DOHH2 (cell line): ENCODE measurements around the gene IDNK.

Source experiments
- H3F3A ChIP-seq: fragments of 200-600 bp; sonication (generic), shearing (Covaris generic); 2 replicates; pipeline ENCODE4 v1.6.0; 2016; ENCODE audit warnings: antibody characterized with exemption, mild to moderate bottlenecking; ENCODE audit not compliant: control insufficient read depth, insufficient read depth
- H3K27ac ChIP-seq: fragments of 200-600 bp; sonication (generic); 2 replicates; pipeline ENCODE4 v1.5.1; 2014; ENCODE audit warnings: low read depth, mild to moderate bottlenecking, low read length, moderate library complexity
- H3K27me3 ChIP-seq: fragments of 200-600 bp; sonication (generic); 2 replicates; pipeline ENCODE4 v1.6.1; 2014; ENCODE audit warnings: mild to moderate bottlenecking, low read length, mixed read lengths; ENCODE audit not compliant: control insufficient read depth
- H3K36me3 ChIP-seq: fragments of 200-600 bp; sonication (generic); 2 replicates; pipeline ENCODE4 v1.6.1; 2014; ENCODE audit warnings: mild to moderate bottlenecking, low read length, moderate library complexity, mixed read lengths; ENCODE audit not compliant: control insufficient read depth
- H3K4me1 ChIP-seq: fragments of 200-600 bp; sonication (generic); 2 replicates; pipeline ENCODE4 v1.6.1; 2014; ENCODE audit warnings: mild to moderate bottlenecking, low read length, mixed read lengths; ENCODE audit not compliant: control insufficient read depth
- H3K4me2 ChIP-seq: fragments of 200-600 bp; sonication (generic); 2 replicates; pipeline ENCODE4 v1.6.0; 2014; ENCODE audit warnings: mild to moderate bottlenecking, low read length, moderate library complexity
- H3K4me3 ChIP-seq: fragments of 200-600 bp; sonication (generic); 2 replicates; pipeline ENCODE4 v1.5.1; 2014; ENCODE audit warnings: mild to moderate bottlenecking, low read length, mixed read lengths
- H3K79me2 ChIP-seq: fragments of 200-600 bp; sonication (generic); 2 replicates; pipeline ENCODE4 v1.6.1; 2014; ENCODE audit warnings: mild to moderate bottlenecking, low read length, mixed read lengths; ENCODE audit not compliant: control insufficient read depth
- H3K9me2 ChIP-seq: fragments of 200-600 bp; sonication (generic); replicated peaks from 2 replicates; pipeline ENCODE4 v1.6.1; 2014; ENCODE audit warnings: mild to moderate bottlenecking, low read length, mixed read lengths; ENCODE audit not compliant: control insufficient read depth
- H3K9me3 ChIP-seq: fragments of 200-600 bp; sonication (generic); 2 replicates; pipeline ENCODE4 v1.6.1; 2014; ENCODE audit warnings: antibody characterized with exemption, low read length, mixed read lengths; ENCODE audit not compliant: control insufficient read depth, insufficient read depth
- H4K20me1 ChIP-seq: fragments of 200-600 bp; sonication (generic); 2 replicates; pipeline ENCODE4 v1.6.0; 2014; ENCODE audit warnings: low read depth, mild to moderate bottlenecking, antibody characterized with exemption, low read length, moderate library complexity; ENCODE audit not compliant: control insufficient read depth, insufficient read depth
- EZH2phosphoT487 ChIP-seq: fragments of 200-600 bp; sonication (generic); IDR thresholded peaks from 2 replicates; pipeline ENCODE4 v1.6.1; 2017; ENCODE audit warnings: borderline replicate concordance, mild to moderate bottlenecking, antibody characterized with exemption, low read length, moderate library complexity, mixed read lengths
- TF ChIP-seq, protein P1 (sequence below): fragments of 200-600 bp; sonication (generic); IDR thresholded peaks from one replicate; pipeline ENCODE4 v1.5.1; 2014; ENCODE audit warnings: antibody characterized with exemption, mild to moderate bottlenecking, low read depth, low read length; ENCODE audit not compliant: poor library complexity, severe bottlenecking

Gene IDNK

DNA sequence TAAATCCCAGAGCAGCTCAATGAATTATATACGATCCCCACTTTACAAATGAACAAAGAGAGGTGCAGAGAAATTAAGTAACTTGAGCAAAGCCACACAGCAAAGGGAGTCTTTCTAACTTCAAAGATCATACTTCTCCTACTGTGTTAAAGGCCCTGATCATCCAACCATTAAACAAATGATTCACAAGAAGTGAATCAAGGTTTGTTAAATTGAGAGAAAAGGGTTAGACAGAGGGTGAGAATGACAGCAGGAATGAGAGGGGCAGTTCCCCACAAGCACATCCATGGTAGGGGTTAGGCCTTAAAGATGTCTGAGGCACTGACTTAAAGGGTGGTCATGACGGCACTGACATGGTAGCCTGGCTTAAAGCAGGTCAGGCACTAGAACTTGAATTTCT lies 10.7 kb downstream of the IDNK start:
- Histone ChIP-seq H3K36me3 (no peaks in the 10 kb centered on the region; the same call in 1 of the 2 replicates), H3F3A (no peaks in the 10 kb centered on the region), H3K4me2 (no peak overlapping the region), H3K79me2 (no peaks in the 10 kb centered on the region), H3K9me2 (no peaks in the 10 kb centered on the region), H3K27me3 (no peaks in the 10 kb centered on the region), H3K4me1 (no peaks in the 10 kb centered on the region), H3K27ac (no peak overlapping the region), H4K20me1 (no peaks in the 10 kb centered on the region), H3K4me3 (no peak overlapping the region), H3K9me3 (no peaks in the 10 kb centered on the region)
- TF ChIP-seq EZH2phosphoT487: no peak
- TF ChIP-seq, protein P1, sequence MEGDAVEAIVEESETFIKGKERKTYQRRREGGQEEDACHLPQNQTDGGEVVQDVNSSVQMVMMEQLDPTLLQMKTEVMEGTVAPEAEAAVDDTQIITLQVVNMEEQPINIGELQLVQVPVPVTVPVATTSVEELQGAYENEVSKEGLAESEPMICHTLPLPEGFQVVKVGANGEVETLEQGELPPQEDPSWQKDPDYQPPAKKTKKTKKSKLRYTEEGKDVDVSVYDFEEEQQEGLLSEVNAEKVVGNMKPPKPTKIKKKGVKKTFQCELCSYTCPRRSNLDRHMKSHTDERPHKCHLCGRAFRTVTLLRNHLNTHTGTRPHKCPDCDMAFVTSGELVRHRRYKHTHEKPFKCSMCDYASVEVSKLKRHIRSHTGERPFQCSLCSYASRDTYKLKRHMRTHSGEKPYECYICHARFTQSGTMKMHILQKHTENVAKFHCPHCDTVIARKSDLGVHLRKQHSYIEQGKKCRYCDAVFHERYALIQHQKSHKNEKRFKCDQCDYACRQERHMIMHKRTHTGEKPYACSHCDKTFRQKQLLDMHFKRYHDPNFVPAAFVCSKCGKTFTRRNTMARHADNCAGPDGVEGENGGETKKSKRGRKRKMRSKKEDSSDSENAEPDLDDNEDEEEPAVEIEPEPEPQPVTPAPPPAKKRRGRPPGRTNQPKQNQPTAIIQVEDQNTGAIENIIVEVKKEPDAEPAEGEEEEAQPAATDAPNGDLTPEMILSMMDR: no peak

DNA sequence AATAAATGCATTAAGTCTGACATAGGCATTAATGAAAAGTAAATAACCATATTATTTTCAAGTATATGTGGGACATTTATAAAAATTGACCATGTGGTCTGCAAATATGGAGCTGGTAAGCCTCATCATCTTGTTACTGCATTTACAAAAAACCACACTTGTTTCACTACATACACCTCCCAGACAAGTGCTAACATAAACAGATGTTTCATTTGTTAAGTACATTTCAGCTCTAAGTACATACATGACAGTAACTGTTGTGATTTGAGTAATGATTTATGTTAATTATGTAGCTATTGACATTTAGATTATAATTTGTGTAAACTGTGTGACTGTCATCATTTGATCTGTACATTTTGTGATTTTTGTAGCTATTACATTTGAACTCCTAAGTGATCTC lies 13.9 kb downstream of the IDNK start:
- Histone ChIP-seq H3K4me1 (no peaks in the 10 kb centered on the region), H3F3A (no peaks in the 10 kb centered on the region), H3K79me2 (no peaks in the 10 kb centered on the region), H3K4me2 (no peak overlapping the region), H3K9me3 (no peaks in the 10 kb centered on the region), H3K36me3 (no peaks in the 10 kb centered on the region), H3K9me2 (no peaks in the 10 kb centered on the region), H3K4me3 (no peak overlapping the region), H4K20me1 (no peaks in the 10 kb centered on the region), H3K27me3 (no peaks in the 10 kb centered on the region), H3K27ac (no peak overlapping the region)
- TF ChIP-seq EZH2phosphoT487: no peak
- TF ChIP-seq, protein P1: no peak

DNA sequence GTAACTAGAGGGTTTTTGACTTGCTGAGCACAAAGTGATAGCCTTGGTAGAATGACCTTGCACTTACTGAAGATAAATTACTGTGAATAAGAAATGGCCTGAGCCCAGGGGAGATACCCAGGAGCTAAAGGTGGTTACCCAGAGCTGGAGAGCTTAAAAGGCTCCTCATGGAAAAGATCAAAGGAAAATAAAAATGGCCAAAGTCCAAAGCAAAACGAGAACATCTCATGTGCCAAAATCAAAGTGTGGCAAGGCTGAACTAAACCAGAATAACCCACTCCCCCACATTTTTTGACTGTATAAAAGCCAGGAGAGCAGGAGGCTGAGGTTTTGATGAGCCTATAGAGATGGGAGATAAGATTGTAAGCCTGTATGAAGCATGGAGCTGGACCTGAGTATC lies 14.4 kb downstream of the IDNK start:
- Histone ChIP-seq H4K20me1 (no peaks in the 10 kb centered on the region), H3K79me2 (no peaks in the 10 kb centered on the region), H3K9me3 (no peaks in the 10 kb centered on the region), H3K4me3 (no peak overlapping the region), H3F3A (no peaks in the 10 kb centered on the region), H3K4me2 (no peak overlapping the region), H3K27ac (no peak overlapping the region), H3K27me3 (no peaks in the 10 kb centered on the region), H3K4me1 (no peaks in the 10 kb centered on the region), H3K36me3 (no peaks in the 10 kb centered on the region), H3K9me2 (no peaks in the 10 kb centered on the region)
- TF ChIP-seq EZH2phosphoT487: no peak
- TF ChIP-seq, protein P1: no peak

DNA sequence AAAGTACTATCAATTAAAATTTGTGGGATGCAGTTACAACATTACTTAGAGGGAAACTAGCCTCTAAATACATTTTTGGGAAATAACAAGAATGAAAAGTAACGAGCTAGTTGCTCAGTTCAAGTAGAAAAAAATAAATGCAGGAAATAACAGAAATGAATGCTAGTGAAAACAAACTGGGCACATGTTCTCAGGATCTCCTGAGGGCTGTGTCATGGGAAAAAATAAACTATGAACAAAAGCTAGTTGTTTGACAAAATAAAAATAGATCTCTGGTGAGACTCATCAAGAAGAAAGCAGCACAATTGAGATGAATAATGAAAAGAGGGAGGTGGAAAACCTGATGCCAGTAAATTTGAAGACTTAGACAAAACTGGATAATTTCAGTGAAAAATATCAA lies 16.3 kb downstream of the IDNK start:
- Histone ChIP-seq H3K79me2 (no peaks in the 10 kb centered on the region), H3K9me3 (no peaks in the 10 kb centered on the region), H3K4me2 (no peak overlapping the region), H3K4me1 (no peaks in the 10 kb centered on the region), H3F3A (no peaks in the 10 kb centered on the region), H4K20me1 (no peaks in the 10 kb centered on the region), H3K27ac (no peak overlapping the region), H3K9me2 (no peaks in the 10 kb centered on the region), H3K36me3 (no peaks in the 10 kb centered on the region), H3K4me3 (no peak overlapping the region), H3K27me3 (no peaks in the 10 kb centered on the region)
- TF ChIP-seq EZH2phosphoT487: no peak
- TF ChIP-seq, protein P1: no peak
